Measurements from ENCODE around the gene SLIT3.

The SLIT3 gene

GRCh38 chr5:169052207-169052606 lies 248.7 kb downstream of the SLIT3 start:
- Histone ChIP-seq H3K4me1 (ENCODE audit: insufficient read depth, low read length) (no peaks in the 10 kb centered on the region), H3K4me2 (ENCODE audit: insufficient read depth, low read length) (no peak overlapping the region), H3K79me2 (ENCODE audit: insufficient read depth, low read length) (no peaks in the 10 kb centered on the region), H3K27me3 (ENCODE audit: insufficient read depth, low read length, poor library complexity) (peaks cover 10% of the 10 kb centered on the region), H2AFZ (ENCODE audit: low read depth, low read length) (no peak overlapping the region), H4K20me1 (ENCODE audit: insufficient read depth, low read length) (no peaks in the 10 kb centered on the region), H3K27ac (ENCODE audit: low read length) (no peak overlapping the region), H3K9ac (ENCODE audit: low read depth, low read length) (no peak overlapping the region), H3K9me3 (ENCODE audit: insufficient read depth, low read length, severe bottlenecking) (no peaks in the 10 kb centered on the region), H3K4me3 (ENCODE audit: low read depth in 1 of 2, low read length in 2 of 2) (no peak overlapping the region), H3K36me3 (ENCODE audit: insufficient read depth, low read length) (no peaks in the 10 kb centered on the region)
- ATAC-seq (ENCODE audit: insufficient read depth, low read depth) (no peak), DNase-seq (no peak)
- TF ChIP-seq CTCF (IDR thresholded peaks at IDR 0.05; ENCODE audit: borderline replicate concordance, extremely low read depth, low read length, poor library complexity, severe bottlenecking) (no peak), EZH2 (IDR thresholded peaks at IDR 0.05; ENCODE audit: borderline replicate concordance, low read depth, low read length, severe bottlenecking) (no peak)

DNA sequence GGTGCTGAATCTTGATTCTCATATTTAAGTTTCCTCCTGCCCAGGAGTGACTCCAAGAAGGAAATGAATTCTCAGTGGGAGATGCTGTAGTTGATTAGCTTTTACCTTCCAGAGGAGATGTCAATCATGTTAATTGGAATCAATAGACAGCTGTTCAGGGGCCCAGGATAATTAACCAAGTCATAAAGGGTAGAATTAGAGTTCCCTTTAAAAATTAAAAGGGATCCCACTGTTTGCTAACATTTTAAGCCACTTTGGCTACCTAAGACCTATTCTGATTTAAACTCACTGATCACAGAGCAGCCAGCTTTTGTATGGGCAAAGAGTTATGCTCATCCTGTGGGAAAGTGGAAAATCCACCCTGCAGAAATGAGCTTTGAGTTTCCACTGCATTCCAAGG lies 249.6 kb downstream of the SLIT3 start:
- Histone ChIP-seq H3K27me3 (ENCODE audit: insufficient read depth, low read length, poor library complexity) (peaks cover 5% of the 10 kb centered on the region), H3K4me1 (ENCODE audit: insufficient read depth, low read length) (no peaks in the 10 kb centered on the region), H3K4me3 (ENCODE audit: low read depth in 1 of 2, low read length in 2 of 2) (no peak overlapping the region), H4K20me1 (ENCODE audit: insufficient read depth, low read length) (no peaks in the 10 kb centered on the region), H2AFZ (ENCODE audit: low read depth, low read length) (no peak overlapping the region), H3K36me3 (ENCODE audit: insufficient read depth, low read length) (no peaks in the 10 kb centered on the region), H3K4me2 (ENCODE audit: insufficient read depth, low read length) (no peak overlapping the region), H3K9me3 (ENCODE audit: insufficient read depth, low read length, severe bottlenecking) (no peaks in the 10 kb centered on the region), H3K9ac (ENCODE audit: low read depth, low read length) (no peak overlapping the region), H3K27ac (ENCODE audit: low read length) (no peak overlapping the region), H3K79me2 (ENCODE audit: insufficient read depth, low read length) (no peaks in the 10 kb centered on the region)
- no peak for DNase-seq
- TF ChIP-seq CTCF (IDR thresholded peaks at IDR 0.05; ENCODE audit: borderline replicate concordance, extremely low read depth, low read length, poor library complexity, severe bottlenecking), result no peak
- no peak for TF ChIP-seq EZH2 (IDR thresholded peaks at IDR 0.05; ENCODE audit: borderline replicate concordance, low read depth, low read length, severe bottlenecking)
- ATAC-seq (ENCODE audit: insufficient read depth, low read depth), result no peak

DNA sequence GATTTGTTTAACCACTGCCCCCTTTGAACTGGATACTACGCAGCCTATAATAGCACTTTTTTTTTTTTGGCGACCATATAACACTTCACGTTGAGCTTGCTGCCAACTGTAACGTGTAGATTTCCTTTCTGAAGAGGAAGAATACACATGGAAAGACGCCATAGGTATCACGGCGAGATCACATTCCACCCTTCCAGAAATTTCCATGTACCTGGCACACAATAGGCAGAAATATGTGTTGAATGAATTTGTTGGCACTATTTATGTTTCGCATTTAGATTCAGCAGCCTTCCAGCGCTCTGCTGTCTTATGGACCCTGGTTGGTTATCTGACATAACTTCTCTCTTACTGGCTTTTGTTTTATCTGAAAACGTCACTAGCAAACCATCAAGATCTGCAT lies 250.3 kb downstream of the SLIT3 start:
- no peak for ATAC-seq (ENCODE audit: insufficient read depth, low read depth)
- Histone ChIP-seq H3K36me3 (ENCODE audit: insufficient read depth, low read length) (no peaks in the 10 kb centered on the region), H3K9me3 (ENCODE audit: insufficient read depth, low read length, severe bottlenecking) (no peaks in the 10 kb centered on the region), H4K20me1 (ENCODE audit: insufficient read depth, low read length) (no peaks in the 10 kb centered on the region), H3K4me2 (ENCODE audit: insufficient read depth, low read length) (no peak overlapping the region), H3K9ac (ENCODE audit: low read depth, low read length) (no peak overlapping the region), H3K4me1 (ENCODE audit: insufficient read depth, low read length) (no peaks in the 10 kb centered on the region), H3K27ac (ENCODE audit: low read length) (no peak overlapping the region), H3K4me3 (ENCODE audit: low read depth in 1 of 2, low read length in 2 of 2) (no peak overlapping the region), H3K27me3 (ENCODE audit: insufficient read depth, low read length, poor library complexity) (peaks cover 6% of the 10 kb centered on the region), H2AFZ (ENCODE audit: low read depth, low read length) (no peak overlapping the region), H3K79me2 (ENCODE audit: insufficient read depth, low read length) (no peaks in the 10 kb centered on the region)
- no peak for DNase-seq
- TF ChIP-seq CTCF (IDR thresholded peaks at IDR 0.05; ENCODE audit: borderline replicate concordance, extremely low read depth, low read length, poor library complexity, severe bottlenecking) (no peak), EZH2 (IDR thresholded peaks at IDR 0.05; ENCODE audit: borderline replicate concordance, low read depth, low read length, severe bottlenecking) (no peak)

DNA sequence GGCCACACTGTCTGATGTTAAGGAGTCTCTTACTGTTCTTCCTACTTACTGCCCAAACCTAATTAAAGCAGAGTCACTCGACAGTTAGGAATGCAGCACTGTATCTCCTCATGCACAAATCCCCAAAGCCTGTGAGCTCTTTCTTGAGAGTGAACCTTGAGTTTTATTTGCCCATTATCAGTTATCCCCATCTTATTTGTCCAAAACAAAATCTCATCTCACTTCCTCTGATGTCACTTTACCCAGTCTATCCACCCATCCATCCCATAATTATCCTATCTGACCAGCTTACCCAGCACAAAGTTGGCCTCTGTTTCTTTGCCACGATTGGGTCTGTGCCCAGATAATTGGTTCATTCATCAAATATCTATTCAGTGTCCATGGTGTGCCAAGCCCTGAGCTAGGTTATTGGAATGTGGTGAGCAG lies 250.8 kb downstream of the SLIT3 start:
- no peak overlapping the region for H3K4me2 ChIP-seq (ENCODE audit: insufficient read depth, low read length)
- no peak overlapping the region for H2AFZ ChIP-seq (ENCODE audit: low read depth, low read length)
- DNase-seq (no peak), ATAC-seq (ENCODE audit: insufficient read depth, low read depth) (no peak)
- H3K4me1 ChIP-seq (ENCODE audit: insufficient read depth, low read length), result no peaks in the 10 kb centered on the region
- TF ChIP-seq CTCF (IDR thresholded peaks at IDR 0.05; ENCODE audit: borderline replicate concordance, extremely low read depth, low read length, poor library complexity, severe bottlenecking) (no peak), EZH2 (IDR thresholded peaks at IDR 0.05; ENCODE audit: borderline replicate concordance, low read depth, low read length, severe bottlenecking) (no peak)
- peaks cover 11% of the 10 kb centered on the region for H3K27me3 ChIP-seq (ENCODE audit: insufficient read depth, low read length, poor library complexity)
- H4K20me1 ChIP-seq (ENCODE audit: insufficient read depth, low read length), result no peaks in the 10 kb centered on the region
- H3K27ac ChIP-seq (ENCODE audit: low read length), result no peak overlapping the region
- H3K36me3 ChIP-seq (ENCODE audit: insufficient read depth, low read length), result no peaks in the 10 kb centered on the region
- no peaks in the 10 kb centered on the region for H3K79me2 ChIP-seq (ENCODE audit: insufficient read depth, low read length)
- H3K9me3 ChIP-seq (ENCODE audit: insufficient read depth, low read length, severe bottlenecking), result no peaks in the 10 kb centered on the region
- no peak overlapping the region for H3K9ac ChIP-seq (ENCODE audit: low read depth, low read length)
- H3K4me3 ChIP-seq (ENCODE audit: low read depth in 1 of 2, low read length in 2 of 2), result no peak overlapping the region

Measured in DND-41 (cell line).